Mesenchymal stem cell (in vitro differentiated cells and primary cell): ENCODE data around the gene BMERB1.
"Not testable (repeated sequence)": the region's sequence is repeated elsewhere in the genome, so short reads cannot be mapped to it uniquely, and the experiment has no call there.

ENCODE experiments used
- DNase-seq: peaks from one replicate; pipeline ENCODE4 v3.0.0-alpha.2; 2013
- H2AFZ ChIP-seq: one replicate; pipeline ENCODE4 v1.6.1; 2013; ENCODE audit warnings: low read depth, mild to moderate bottlenecking, control low read depth, inconsistent platforms, low read length, moderate library complexity
- H2AK5ac ChIP-seq: 2 replicates; pipeline ENCODE4 v1.6.1; 2013; ENCODE audit warnings: low read length, moderate library complexity, mild to moderate bottlenecking, inconsistent platforms; ENCODE audit not compliant: severe bottlenecking
- H2BK120ac ChIP-seq: one replicate; pipeline ENCODE4 v1.6.1; 2013; ENCODE audit warnings: low read depth, mild to moderate bottlenecking, inconsistent platforms, low read length, moderate library complexity
- H2BK12ac ChIP-seq, 2 experiments: one replicate each; pipeline ENCODE4 v1.6.1; 2013; ENCODE audit warnings: inconsistent platforms in 2 of 2, low read length in 2 of 2, mild to moderate bottlenecking in 2 of 2, moderate library complexity in 2 of 2, control low read depth in 1 of 2
- H2BK15ac ChIP-seq: one replicate; pipeline ENCODE4 v1.6.1; 2013; ENCODE audit warnings: mild to moderate bottlenecking, low read depth, inconsistent platforms; ENCODE audit not compliant: poor library complexity, severe bottlenecking
- H2BK5ac ChIP-seq: 2 replicates; pipeline ENCODE4 v1.6.1; 2013; ENCODE audit warnings: low read depth, mild to moderate bottlenecking, low read length, control low read depth, inconsistent platforms; ENCODE audit not compliant: poor library complexity, severe bottlenecking
- H3K14ac ChIP-seq, 2 experiments: one replicate each; pipeline ENCODE4 v1.6.1; 2013; ENCODE audit warnings: inconsistent platforms in 2 of 2, low read length in 2 of 2, control low read depth in 1 of 2, mild to moderate bottlenecking in 1 of 2, moderate library complexity in 1 of 2
- H3K18ac ChIP-seq, 2 experiments: one replicate each; pipeline ENCODE4 v1.6.1; 2013; ENCODE audit warnings: inconsistent platforms in 2 of 2, low read length in 2 of 2, control low read depth in 1 of 2, low read depth in 1 of 2, mild to moderate bottlenecking in 1 of 2
- H3K23ac ChIP-seq, 2 experiments: one replicate each; pipeline ENCODE4 v1.6.1; 2013; ENCODE audit warnings: inconsistent platforms in 2 of 2, low read length in 2 of 2, mild to moderate bottlenecking in 2 of 2, moderate library complexity in 2 of 2, control low read depth in 1 of 2
- H3K27ac ChIP-seq: 2 replicates; pipeline ENCODE4 v1.5.1; 2013; ENCODE audit warnings: mild to moderate bottlenecking, moderate library complexity, low read length, control low read depth, inconsistent platforms; ENCODE audit not compliant: poor library complexity, severe bottlenecking
- H3K27me3 ChIP-seq, 2 experiments: 2 replicates each; pipeline versions ENCODE4 v1.6.1 to v1.7.0; 2013; ENCODE audit warnings: low read length in 2 of 2, mild to moderate bottlenecking in 2 of 2, moderate library complexity in 2 of 2, control low read depth in 1 of 2, inconsistent platforms in 1 of 2; ENCODE audit not compliant: control insufficient read depth in 1 of 2, insufficient read depth in 1 of 2
- H3K36me3 ChIP-seq, 2 experiments: 2 replicates each; pipeline versions ENCODE4 v1.6.1 to v1.7.0; 2013; ENCODE audit warnings: low read length in 2 of 2, control low read depth in 1 of 2, inconsistent platforms in 1 of 2, low read depth in 1 of 2, mild to moderate bottlenecking in 1 of 2; ENCODE audit not compliant: insufficient read depth in 2 of 2, control insufficient read depth in 1 of 2
- H3K4ac ChIP-seq, 2 experiments: one replicate each; pipeline ENCODE4 v1.6.1; 2013; ENCODE audit warnings: inconsistent platforms in 2 of 2, low read length in 2 of 2, mild to moderate bottlenecking in 2 of 2, moderate library complexity in 2 of 2, control low read depth in 1 of 2, low read depth in 1 of 2
- H3K4me1 ChIP-seq: 2 replicates; pipeline ENCODE4 v1.6.1; 2013; ENCODE audit warnings: low read depth, low read length, control low read depth; ENCODE audit not compliant: control insufficient read depth, insufficient read depth
- H3K4me2 ChIP-seq: 2 replicates; pipeline ENCODE4 v1.6.1; 2013; ENCODE audit warnings: low read length, mild to moderate bottlenecking, inconsistent platforms; ENCODE audit not compliant: poor library complexity, severe bottlenecking
- H3K4me3 ChIP-seq, 2 experiments: 2 replicates each; pipeline versions ENCODE4 v1.5.1 to v1.7.0; 2013; ENCODE audit warnings: low read length in 2 of 2, mild to moderate bottlenecking in 2 of 2, control low read depth in 1 of 2, low read depth in 1 of 2; ENCODE audit not compliant: insufficient read depth in 1 of 2
- H3K79me1 ChIP-seq: replicated peaks from 2 replicates; pipeline ENCODE4 v1.6.1; 2013; ENCODE audit warnings: mild to moderate bottlenecking, control low read depth, low read length, inconsistent platforms; ENCODE audit not compliant: poor library complexity, severe bottlenecking
- H3K9ac ChIP-seq: 2 replicates; pipeline ENCODE4 v1.7.0; 2013; ENCODE audit warnings: mild to moderate bottlenecking, low read length, moderate library complexity
- H3K9me3 ChIP-seq: 2 replicates; pipeline ENCODE4 v1.7.0; 2013; ENCODE audit warnings: mild to moderate bottlenecking, low read length; ENCODE audit not compliant: control insufficient read depth
- H4K8ac ChIP-seq: one replicate; pipeline ENCODE4 v1.6.1; 2013; ENCODE audit warnings: inconsistent platforms, mild to moderate bottlenecking, low read length, moderate library complexity
- H4K91ac ChIP-seq: one replicate; pipeline ENCODE4 v1.6.1; 2013; ENCODE audit warnings: mild to moderate bottlenecking, low read length, inconsistent platforms
- WGBS: methylation state at CpG from one replicate; pipeline ENCODE4 v1.1.7; 2013; ENCODE audit warnings: mixed read lengths; 5-methylcytosine and 5-hydroxymethylcytosine counted together

BMERB1 gene

DNA sequence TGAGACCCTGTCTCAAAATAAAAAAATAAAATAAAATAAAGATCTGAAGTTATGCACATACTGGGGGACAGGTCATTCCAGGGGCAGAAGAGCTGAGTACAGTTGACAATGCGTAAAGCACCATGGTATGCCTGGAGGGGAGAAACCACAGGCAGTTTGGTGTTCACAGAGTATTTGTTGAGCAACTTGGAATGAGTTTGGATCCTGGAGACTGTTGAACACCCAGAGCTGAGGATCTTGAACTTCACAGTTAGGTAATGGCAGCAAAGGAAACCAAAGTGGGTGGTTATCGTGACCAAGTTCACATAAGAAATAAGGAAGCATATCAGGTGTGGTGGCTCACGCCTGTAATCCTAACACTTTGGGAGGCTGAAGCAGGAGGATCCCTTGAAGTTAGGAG lies 30.3 kb upstream of the BMERB1 start:
- not testable (repeated sequence) for H4K8ac ChIP-seq, H3K4me2 ChIP-seq, H3K79me1 ChIP-seq, H3K18ac ChIP-seq, H3K9ac ChIP-seq, H3K4me3 ChIP-seq, H2BK5ac ChIP-seq, H3K14ac ChIP-seq, H3K4ac ChIP-seq, H2BK15ac ChIP-seq, H2AFZ ChIP-seq, H3K36me3 ChIP-seq, H3K4me1 ChIP-seq, DNase-seq, H4K91ac ChIP-seq, H2BK12ac ChIP-seq, H3K27ac ChIP-seq, H2BK120ac ChIP-seq, H3K9me3 ChIP-seq, H3K27me3 ChIP-seq, H3K23ac ChIP-seq, H2AK5ac ChIP-seq
- 98% methylated on average over 3 of the region's 3 CpGs for WGBS

GRCh38 chr16:15404792-15405191 lies 29.6 kb upstream of the BMERB1 start:
- no peak overlapping the region for H3K4me2 ChIP-seq
- no peak overlapping the region for H3K23ac ChIP-seq
- H2BK15ac ChIP-seq: no peak overlapping the region
- no peaks in the 10 kb centered on the region for H3K36me3 ChIP-seq
- H2AFZ ChIP-seq: no peak overlapping the region
- no peak overlapping the region for H4K91ac ChIP-seq
- DNase-seq: peak; percentile 28
- H3K79me1 ChIP-seq: no peaks in the 10 kb centered on the region
- no peaks in the 10 kb centered on the region for H3K27me3 ChIP-seq
- H3K4me3 ChIP-seq: no peak overlapping the region
- no peak overlapping the region for H3K27ac ChIP-seq
- no peak overlapping the region for H3K4ac ChIP-seq
- H3K9me3 ChIP-seq: no peaks in the 10 kb centered on the region
- 72% methylated on average over 3 of the region's 4 CpGs for WGBS
- H2BK12ac ChIP-seq: no peak overlapping the region
- no peak overlapping the region for H3K9ac ChIP-seq
- H4K8ac ChIP-seq: no peak overlapping the region
- H2BK120ac ChIP-seq: no peak overlapping the region
- no peaks in the 10 kb centered on the region for H3K4me1 ChIP-seq
- no peak overlapping the region for H3K18ac ChIP-seq
- H2AK5ac ChIP-seq: no peak overlapping the region
- H3K14ac ChIP-seq: no peak overlapping the region
- H2BK5ac ChIP-seq: no peak overlapping the region

GRCh38 chr16:15407756-15408155 lies 26.6 kb upstream of the BMERB1 start:
- not testable (repeated sequence) for H3K27ac ChIP-seq, H3K27me3 ChIP-seq, H2AK5ac ChIP-seq, H3K18ac ChIP-seq, H4K91ac ChIP-seq, H3K4me3 ChIP-seq, H2BK15ac ChIP-seq, H2BK120ac ChIP-seq, H3K9me3 ChIP-seq, H2BK12ac ChIP-seq, H3K4me1 ChIP-seq, H3K36me3 ChIP-seq, H3K14ac ChIP-seq, H3K4ac ChIP-seq, H3K9ac ChIP-seq, H2BK5ac ChIP-seq, H4K8ac ChIP-seq, H2AFZ ChIP-seq, H3K4me2 ChIP-seq, DNase-seq, H3K23ac ChIP-seq, H3K79me1 ChIP-seq
- 94% methylated on average over 4 of the region's 4 CpGs for WGBS

DNA sequence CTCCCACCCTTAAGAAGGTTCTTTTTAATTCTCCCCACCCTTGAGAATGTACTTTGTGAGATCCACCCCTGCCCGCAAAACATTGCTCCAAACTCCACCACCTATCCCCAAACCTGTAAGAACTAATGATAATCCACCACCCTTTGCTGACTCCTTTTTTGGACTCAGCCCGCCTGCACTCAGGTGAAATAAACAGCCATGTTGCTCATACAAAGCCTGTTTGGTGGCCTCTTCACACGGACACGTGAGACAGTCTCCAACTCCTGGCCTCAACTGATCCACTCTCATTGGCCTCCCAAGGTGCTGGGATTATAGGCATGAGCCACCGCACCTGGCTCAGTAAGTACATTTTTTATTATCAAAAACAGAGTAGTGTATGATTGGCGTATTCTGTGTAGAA lies 24.9 kb upstream of the BMERB1 start:
- H3K27ac ChIP-seq, H3K4ac ChIP-seq, H2BK12ac ChIP-seq, H3K14ac ChIP-seq, H2BK120ac ChIP-seq, H3K79me1 ChIP-seq, H2BK15ac ChIP-seq, H2AK5ac ChIP-seq, H3K9me3 ChIP-seq, H4K8ac ChIP-seq, H3K27me3 ChIP-seq, DNase-seq, H3K4me1 ChIP-seq, H3K36me3 ChIP-seq, H4K91ac ChIP-seq, H3K23ac ChIP-seq, H3K9ac ChIP-seq, H2BK5ac ChIP-seq, H3K18ac ChIP-seq, H3K4me3 ChIP-seq, H2AFZ ChIP-seq, H3K4me2 ChIP-seq: not testable (repeated sequence)
- 95% methylated on average over 3 of the region's 6 CpGs for WGBS
